ENCODE measurements around the gene BEND6. TPM values are rescaled to one million over a fixed set of nuclear protein-coding genes. Genes with fewer than 3 reads are reported as not detected.

The BEND6 gene
- total RNA-seq, 1 experiment from 2014 or later, result 2.1 TPM

DNA sequence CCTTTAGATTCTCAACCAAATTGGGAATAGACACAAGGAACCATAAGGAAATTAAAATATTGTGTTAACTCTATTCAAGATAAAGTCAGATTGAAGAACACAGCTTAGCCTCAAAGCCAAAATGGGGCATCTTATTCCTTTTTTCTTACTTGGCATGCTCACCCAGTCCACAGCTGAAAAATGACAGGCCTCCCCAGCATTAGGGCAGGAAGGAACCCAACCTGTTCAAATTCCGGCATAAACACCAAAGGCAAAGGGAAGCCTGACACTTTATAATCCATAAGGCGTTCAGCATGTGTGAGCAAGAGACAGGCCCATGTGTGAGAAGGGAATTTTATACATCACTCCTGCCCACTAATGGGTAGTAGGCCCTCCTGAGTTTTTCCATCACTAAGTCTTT lies 2.9 kb downstream of the BEND6 start:
- POLR2A ChIA-PET, result no interaction called here
- Mint-ChIP-seq H3K4me3 (ENCODE audit: unreplicated experiment) (no peak overlapping the region), H3K4me1 (ENCODE audit: insufficient read depth, unreplicated experiment) (peaks cover 13% of the 10 kb centered on the region), H3K9me3 (ENCODE audit: unreplicated experiment) (no peaks in the 10 kb centered on the region), H3K27ac (ENCODE audit: low read depth, unreplicated experiment) (no peak overlapping the region), H3K36me3 (ENCODE audit: insufficient read depth, unreplicated experiment) (no peaks in the 10 kb centered on the region), H3K27me3 (ENCODE audit: insufficient read depth, unreplicated experiment) (no peaks in the 10 kb centered on the region)
- BruUV-seq (replicated peaks), result no TSS peak
- no peak for DNase-seq (ENCODE audit: unreplicated experiment)
- intact Hi-C loops (cut with micrococcal nuclease), result loop anchor here (10.0 kb wide), 1 partner anchor 253 kb away; no protein-coding TSS in a partner anchor
- TF ChIP-seq, protein P1, sequence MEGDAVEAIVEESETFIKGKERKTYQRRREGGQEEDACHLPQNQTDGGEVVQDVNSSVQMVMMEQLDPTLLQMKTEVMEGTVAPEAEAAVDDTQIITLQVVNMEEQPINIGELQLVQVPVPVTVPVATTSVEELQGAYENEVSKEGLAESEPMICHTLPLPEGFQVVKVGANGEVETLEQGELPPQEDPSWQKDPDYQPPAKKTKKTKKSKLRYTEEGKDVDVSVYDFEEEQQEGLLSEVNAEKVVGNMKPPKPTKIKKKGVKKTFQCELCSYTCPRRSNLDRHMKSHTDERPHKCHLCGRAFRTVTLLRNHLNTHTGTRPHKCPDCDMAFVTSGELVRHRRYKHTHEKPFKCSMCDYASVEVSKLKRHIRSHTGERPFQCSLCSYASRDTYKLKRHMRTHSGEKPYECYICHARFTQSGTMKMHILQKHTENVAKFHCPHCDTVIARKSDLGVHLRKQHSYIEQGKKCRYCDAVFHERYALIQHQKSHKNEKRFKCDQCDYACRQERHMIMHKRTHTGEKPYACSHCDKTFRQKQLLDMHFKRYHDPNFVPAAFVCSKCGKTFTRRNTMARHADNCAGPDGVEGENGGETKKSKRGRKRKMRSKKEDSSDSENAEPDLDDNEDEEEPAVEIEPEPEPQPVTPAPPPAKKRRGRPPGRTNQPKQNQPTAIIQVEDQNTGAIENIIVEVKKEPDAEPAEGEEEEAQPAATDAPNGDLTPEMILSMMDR (IDR thresholded peaks at IDR 0.05; ENCODE audit: unreplicated experiment), result no peak
- CTCF ChIA-PET, result interaction anchor here (1.6 to 15.8 kb wide), 3 partner anchors 27 to 62 kb away, joined by 5 to 154 read pairs (median 69); no protein-coding TSS in a partner anchor

DNA sequence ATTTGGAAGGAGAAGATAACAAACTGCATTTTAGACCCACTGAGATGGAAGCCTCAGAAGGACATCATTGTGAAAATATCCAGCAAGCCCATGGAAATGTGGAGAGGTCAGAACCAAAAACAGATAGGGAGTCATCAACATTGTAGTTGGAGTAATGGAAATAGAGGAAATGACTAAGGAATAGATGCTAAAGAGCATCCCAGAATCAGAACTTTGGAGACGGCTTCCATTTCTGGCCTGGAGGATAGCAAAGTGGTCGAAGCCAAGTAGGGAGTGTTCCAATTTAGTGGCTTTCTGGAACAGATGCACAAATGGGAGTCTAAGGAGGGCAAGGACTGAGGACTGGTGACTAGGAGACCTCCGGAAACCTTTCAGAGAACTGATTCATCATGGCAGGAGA lies 3.6 kb downstream of the BEND6 start:
- H3K27ac Mint-ChIP-seq (ENCODE audit: low read depth, unreplicated experiment), result no peak overlapping the region
- intact Hi-C loops (cut with micrococcal nuclease), result loop anchor here (10.0 kb wide), 1 partner anchor 254 kb away; no protein-coding TSS in a partner anchor
- H3K9me3 Mint-ChIP-seq (ENCODE audit: unreplicated experiment), result no peaks in the 10 kb centered on the region
- no peak for DNase-seq (ENCODE audit: unreplicated experiment)
- POLR2A ChIA-PET, result no interaction called here
- H3K4me3 Mint-ChIP-seq (ENCODE audit: unreplicated experiment), result no peak overlapping the region
- CTCF ChIA-PET, result interaction anchor here (7.3 to 15.8 kb wide), 2 partner anchors 55 to 61 kb away, joined by 69 to 154 read pairs; no protein-coding TSS in a partner anchor
- H3K4me1 Mint-ChIP-seq (ENCODE audit: insufficient read depth, unreplicated experiment), result peaks cover 13% of the 10 kb centered on the region
- no TSS peak for BruUV-seq (replicated peaks)
- H3K27me3 Mint-ChIP-seq (ENCODE audit: insufficient read depth, unreplicated experiment), result no peaks in the 10 kb centered on the region
- TF ChIP-seq, protein P1 (IDR thresholded peaks at IDR 0.05; ENCODE audit: unreplicated experiment), result no peak
- no peaks in the 10 kb centered on the region for H3K36me3 Mint-ChIP-seq (ENCODE audit: insufficient read depth, unreplicated experiment)

DNA sequence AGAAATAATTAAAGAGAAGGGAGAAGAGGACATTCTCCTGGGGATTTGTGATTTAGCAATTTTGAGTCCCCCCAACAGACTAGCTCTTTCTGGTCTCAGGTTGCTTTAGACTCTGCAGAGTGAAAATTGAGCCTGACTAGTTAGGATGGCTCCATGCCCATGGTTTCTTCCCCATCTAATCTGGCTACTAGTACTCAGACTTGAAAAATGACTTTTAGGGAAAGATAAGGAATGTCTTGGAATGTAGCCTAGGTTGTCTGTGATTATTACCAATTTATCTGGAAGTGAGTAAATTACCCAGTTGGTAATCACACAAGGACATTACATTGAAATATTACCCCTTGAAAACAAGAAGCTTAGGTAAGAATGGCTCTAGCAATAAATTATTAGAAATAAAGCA lies 4.2 kb downstream of the BEND6 start:
- no peak overlapping the region for H3K4me3 Mint-ChIP-seq (ENCODE audit: unreplicated experiment)
- no TSS peak for BruUV-seq (replicated peaks)
- H3K27me3 Mint-ChIP-seq (ENCODE audit: insufficient read depth, unreplicated experiment), result no peaks in the 10 kb centered on the region
- no peaks in the 10 kb centered on the region for H3K9me3 Mint-ChIP-seq (ENCODE audit: unreplicated experiment)
- no peak overlapping the region for H3K27ac Mint-ChIP-seq (ENCODE audit: low read depth, unreplicated experiment)
- no peaks in the 10 kb centered on the region for H3K36me3 Mint-ChIP-seq (ENCODE audit: insufficient read depth, unreplicated experiment)
- H3K4me1 Mint-ChIP-seq (ENCODE audit: insufficient read depth, unreplicated experiment), result peaks cover 13% of the 10 kb centered on the region
- POLR2A ChIA-PET, result interaction anchor here (1.0 to 1.8 kb wide), 5 partner anchors 8 to 91 kb away, joined by 3 to 5 read pairs (median 5); no protein-coding TSS in a partner anchor
- DNase-seq (ENCODE audit: unreplicated experiment), result no peak
- TF ChIP-seq, protein P1 (IDR thresholded peaks at IDR 0.05; ENCODE audit: unreplicated experiment), result no peak
- CTCF ChIA-PET, result interaction anchor here (1.0 to 15.8 kb wide), 4 partner anchors 37 to 355 kb away, joined by 5 to 154 read pairs (median 38); no protein-coding TSS in a partner anchor
- intact Hi-C loops (cut with micrococcal nuclease), result loop anchor here (10.0 kb wide), 1 partner anchor 254 kb away; no protein-coding TSS in a partner anchor

DNA sequence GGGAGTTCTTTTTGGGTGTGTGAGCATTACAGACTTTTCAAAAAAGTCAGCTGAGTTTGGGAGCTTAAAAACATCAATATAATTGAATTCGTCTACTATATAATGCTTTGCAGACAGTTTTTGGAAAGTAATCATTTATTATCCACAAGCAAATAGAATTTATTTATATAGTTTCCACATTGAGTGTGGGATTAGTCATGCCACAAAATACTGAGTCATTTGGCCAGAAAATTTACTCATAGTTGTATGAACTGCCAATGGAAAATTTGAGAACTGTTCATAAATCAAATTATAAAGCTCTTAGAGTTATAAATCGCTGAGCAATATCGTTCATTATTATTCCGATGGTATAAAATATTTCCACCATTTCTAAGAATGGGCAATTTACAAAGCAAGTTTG lies 5.0 kb downstream of the BEND6 start:
- Mint-ChIP-seq H3K9me3 (ENCODE audit: unreplicated experiment) (no peaks in the 10 kb centered on the region), H3K36me3 (ENCODE audit: insufficient read depth, unreplicated experiment) (no peaks in the 10 kb centered on the region), H3K4me1 (ENCODE audit: insufficient read depth, unreplicated experiment) (peaks cover 13% of the 10 kb centered on the region), H3K4me3 (ENCODE audit: unreplicated experiment) (no peak overlapping the region), H3K27me3 (ENCODE audit: insufficient read depth, unreplicated experiment) (no peaks in the 10 kb centered on the region), H3K27ac (ENCODE audit: low read depth, unreplicated experiment) (no peak overlapping the region)
- TF ChIP-seq, protein P1 (IDR thresholded peaks at IDR 0.05; ENCODE audit: unreplicated experiment), result no peak
- peak; percentile 54 for DNase-seq (ENCODE audit: unreplicated experiment)
- CTCF ChIA-PET, result interaction anchor here (1.0 to 15.8 kb wide), 4 partner anchors 36 to 354 kb away, joined by 5 to 154 read pairs (median 38); no protein-coding TSS in a partner anchor
- intact Hi-C loops (cut with micrococcal nuclease), result loop anchor here (10.0 kb wide), 1 partner anchor 255 kb away; no protein-coding TSS in a partner anchor
- POLR2A ChIA-PET, result interaction anchor here (0.9 to 1.8 kb wide), 7 partner anchors 9 to 91 kb away, joined by 3 to 5 read pairs (median 4); no protein-coding TSS in a partner anchor
- no TSS peak for BruUV-seq (replicated peaks)
